Measurements from ENCODE around the gene APPL2. TPM values are rescaled to one million over a fixed set of nuclear protein-coding genes. Genes with fewer than 3 reads are reported as not detected.

APPL2 gene
- total RNA-seq, 1 experiment from 2014 or later = 29.0 TPM

Other genes starting within 250 kb of the APPL2 start
- 18.7 and 33.2 TPM in 2 replicates for gene NOPCHAP1, start 249.9 kb downstream of the APPL2 start, total RNA-seq (2014; rRNA removed; shearing (Covaris generic))
- gene ALDH1L2, start 151.7 kb downstream of the APPL2 start, total RNA-seq (2014; rRNA removed; shearing (Covaris generic)) = 0.83 and 5.7 TPM in 2 replicates
- 48.0 and 52.3 TPM in 2 replicates for gene WASHC4, start 128.4 kb downstream of the APPL2 start, total RNA-seq (2014; rRNA removed; shearing (Covaris generic))
- 89.1 and 103 TPM in 2 replicates for gene C12orf75, start 94.5 kb upstream of the APPL2 start, total RNA-seq (2014; rRNA removed; shearing (Covaris generic))

Measured in Daoy (cell line).